Measurements from ENCODE around the gene LRBA.

LRBA gene

DNA sequence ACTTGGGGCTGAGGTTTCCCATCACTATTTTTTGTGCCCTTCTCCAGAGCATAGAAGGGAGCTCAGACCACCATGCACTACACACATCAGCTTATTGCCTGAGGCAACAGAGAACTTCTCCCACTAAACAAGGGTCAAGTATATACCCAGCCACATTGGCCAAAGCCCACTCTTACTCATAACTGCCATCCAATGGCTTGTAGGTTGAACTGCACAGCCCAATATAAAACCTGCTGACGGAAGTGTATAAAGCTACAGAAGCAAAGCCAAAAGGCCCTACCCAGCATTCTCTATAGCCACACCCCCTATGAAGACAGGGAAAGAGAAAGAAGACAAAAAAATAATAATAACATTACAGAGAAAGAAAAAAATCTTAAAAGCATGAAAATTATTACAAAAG lies 139.7 kb downstream of the LRBA start:
- no peak for DNase-seq (ENCODE audit: low spot score)

DNA sequence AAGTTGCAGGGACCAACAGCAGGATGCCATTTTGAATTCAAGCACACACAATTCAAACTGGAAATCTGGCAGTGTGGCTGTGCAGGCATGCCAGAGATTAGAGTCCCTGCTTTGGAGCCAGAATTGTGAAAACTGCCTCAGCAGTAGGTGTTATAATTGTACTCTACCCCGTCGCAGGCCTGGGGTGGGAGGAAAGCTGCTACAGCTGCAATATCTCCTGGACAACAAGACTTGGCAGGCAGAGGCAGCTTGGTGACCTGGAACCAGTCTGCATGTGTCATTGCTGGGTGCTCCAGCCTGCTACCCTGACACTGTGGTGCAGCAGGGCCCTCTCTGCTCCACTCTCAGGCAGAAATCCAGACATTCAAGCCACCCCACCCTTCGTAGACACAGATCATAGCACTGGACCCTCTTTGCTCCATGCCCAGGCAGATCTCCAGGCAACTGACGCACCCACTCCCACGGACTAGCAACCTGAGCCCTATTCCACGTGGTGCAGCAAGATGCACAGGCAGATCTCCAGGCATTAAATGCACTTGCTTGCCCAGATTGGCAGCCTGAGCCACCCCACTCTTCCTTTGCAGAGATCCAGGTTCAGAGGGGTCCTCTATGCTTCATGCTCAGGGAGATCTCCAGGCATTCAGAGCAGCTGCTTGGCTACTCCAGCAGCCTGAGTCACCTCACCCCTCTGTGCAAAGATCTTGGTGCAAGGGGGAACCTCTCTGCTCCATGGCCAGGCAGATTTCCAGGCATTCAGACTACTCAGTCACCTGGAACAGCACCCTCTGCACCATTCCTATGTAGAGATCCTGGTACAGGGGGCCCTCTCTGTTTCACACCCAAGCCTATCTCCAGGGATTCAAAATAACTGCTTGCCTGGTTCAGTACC lies 140.5 kb downstream of the LRBA start:
- DNase-seq (ENCODE audit: low spot score): no peak

DNA sequence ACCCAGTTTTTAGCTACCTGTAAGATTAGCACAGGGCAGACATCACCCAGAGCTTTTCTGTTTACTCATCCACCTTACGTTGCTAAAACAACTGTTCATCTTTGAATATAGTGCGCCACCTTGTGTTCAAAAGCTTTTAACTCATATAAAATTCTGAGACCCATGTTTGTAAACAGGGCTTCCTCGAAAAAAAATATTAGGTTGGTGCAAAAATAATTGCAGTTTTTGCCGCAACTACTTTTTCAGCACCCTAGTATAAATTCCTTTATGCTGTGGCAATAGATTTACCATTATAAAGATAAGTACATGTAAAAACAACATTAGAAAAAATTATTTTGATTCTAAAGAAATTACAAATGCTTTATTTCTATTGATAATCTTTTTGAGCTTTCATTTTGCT lies 147.9 kb downstream of the LRBA start:
- DNase-seq (ENCODE audit: low spot score): peak; percentile 36

DNA sequence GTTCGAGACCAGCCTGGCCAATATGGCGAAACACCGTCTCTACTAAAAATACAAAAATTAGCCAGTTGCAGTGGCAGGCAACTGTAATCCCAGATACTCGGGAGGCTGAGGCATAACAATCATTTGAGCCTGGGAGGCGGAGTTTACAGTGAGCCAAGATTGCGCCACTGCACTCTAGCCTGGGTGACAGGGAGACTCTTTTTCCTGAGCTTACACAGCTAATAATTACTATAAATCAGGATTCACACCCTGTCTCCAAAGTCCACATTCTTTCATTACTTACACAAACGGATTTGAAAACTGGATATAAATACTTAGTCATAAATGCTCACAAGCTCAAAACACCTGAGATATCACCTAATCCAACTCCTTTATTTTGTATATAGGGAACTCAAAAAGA lies 151.6 kb downstream of the LRBA start:
- no peak for DNase-seq (ENCODE audit: low spot score)

DNA sequence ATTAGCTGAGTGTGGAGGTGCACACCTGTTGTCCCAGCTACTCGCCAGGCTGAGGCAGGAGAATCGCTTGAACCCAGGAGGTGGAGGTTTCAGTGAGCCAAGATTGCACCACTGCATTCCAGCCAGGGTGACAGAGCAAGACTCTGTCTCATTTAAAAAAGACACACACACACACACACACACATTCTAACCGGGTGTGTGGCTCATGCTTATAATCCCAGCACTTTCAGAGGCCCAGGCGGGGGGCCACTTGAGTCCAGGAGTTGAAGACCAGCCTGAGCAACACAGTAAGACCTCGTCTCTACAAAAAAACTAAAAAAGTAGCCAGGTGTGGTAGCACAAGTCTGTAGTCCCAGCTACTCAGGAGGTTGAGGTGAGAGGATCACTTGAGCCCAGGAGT lies 152.3 kb downstream of the LRBA start:
- DNase-seq (ENCODE audit: low spot score): no peak

DNA sequence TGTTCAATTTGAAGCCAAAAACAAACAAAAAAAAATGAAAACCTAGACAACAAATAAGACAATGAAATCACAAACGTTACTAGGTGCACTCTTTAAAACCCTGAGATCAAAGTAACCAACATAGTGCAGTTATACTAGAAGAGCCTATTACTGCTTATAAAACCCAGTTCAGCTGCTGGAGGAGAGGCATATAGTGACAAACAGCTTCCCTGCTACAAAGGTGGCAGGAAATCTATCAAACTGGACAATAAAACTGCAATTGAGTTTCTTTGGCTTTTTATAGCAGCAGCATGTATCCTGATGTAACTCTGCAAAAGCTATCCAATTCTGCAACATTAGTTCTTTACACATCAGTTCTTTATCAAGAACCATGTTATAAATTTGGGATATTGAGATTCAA lies 155.6 kb downstream of the LRBA start:
- no peak for DNase-seq (ENCODE audit: low spot score)

DNA sequence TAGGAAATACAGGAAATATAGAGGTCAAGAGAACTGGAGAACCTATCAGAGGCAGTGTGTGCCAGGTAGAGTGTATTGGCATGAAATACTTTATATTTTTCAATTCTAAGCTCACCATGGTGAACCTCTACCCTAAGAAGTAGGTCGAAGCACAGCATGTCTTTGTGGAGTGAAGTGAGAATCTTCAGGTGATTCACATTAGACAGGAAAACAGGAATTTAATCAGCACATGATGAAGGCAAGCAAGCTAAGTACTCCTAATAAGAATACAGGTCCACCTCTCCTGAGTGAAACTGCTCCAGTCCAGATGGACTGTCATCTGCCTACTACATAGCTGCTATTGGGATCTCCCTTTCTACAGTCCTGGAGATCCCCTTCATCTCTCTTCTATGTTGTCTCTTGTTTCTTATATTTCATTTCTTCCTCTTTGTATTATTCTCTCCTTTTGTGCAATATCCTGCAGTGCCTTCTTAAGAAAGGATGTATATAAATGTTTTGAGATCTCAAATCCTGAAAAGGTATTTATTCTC lies 159.0 kb downstream of the LRBA start:
- no peak for DNase-seq (ENCODE audit: low spot score)

DNA sequence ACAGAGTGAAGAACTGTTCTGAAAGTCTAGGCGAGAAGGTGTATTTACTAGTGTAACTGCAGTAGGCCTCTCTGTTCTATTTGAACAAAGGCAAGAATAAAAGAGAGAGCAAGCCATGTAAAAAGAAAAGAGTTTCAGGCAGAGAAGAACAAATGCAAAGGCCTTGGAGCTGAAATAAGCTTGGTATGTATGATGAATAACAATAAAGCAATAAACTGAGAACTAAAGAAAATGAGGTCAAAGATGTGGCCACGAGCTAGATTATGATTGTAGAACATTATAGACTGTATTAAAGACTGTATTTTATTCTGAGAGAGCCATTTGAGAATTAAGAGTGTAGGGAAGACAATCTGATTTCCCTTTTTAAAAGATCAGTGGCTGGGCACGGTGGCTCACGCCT lies 160.5 kb downstream of the LRBA start:
- no peak for DNase-seq (ENCODE audit: low spot score)

DNA sequence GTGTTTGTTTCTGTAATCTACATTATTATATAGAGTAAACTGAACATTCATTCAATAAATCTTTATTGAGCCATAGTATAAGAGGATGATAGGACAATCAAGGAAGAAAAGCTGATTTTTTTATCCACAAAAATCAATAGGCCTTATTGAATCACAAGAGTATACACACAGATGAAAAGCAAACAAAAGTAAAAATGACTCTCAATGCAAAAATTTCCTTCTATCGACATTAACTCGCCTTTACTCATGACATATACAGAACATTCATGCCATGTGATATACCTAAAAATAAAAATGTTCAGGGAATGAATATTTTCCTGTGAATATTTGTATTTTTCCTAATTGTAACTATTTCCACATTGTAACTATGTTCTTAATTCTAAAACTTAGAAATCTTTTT lies 161.2 kb downstream of the LRBA start:
- no peak for DNase-seq (ENCODE audit: low spot score)

DNA sequence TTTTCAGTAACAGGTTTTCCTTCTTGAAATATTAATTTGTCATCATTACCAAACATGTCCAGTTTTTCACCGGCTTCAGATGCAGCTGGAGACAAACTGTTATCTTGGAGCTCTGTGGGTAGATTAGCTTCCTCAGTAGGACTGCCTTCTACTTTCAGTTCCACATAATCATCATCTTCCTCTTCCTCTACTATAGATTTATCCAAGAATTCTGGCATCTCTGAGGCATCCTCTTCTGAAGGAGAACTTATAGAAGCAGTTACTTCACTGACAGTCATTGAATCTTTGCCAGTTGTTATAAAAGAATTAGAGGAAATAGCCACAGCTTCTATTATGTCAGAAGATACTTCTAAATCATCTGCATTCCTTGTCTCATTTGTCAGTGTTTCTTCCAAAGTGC lies 162.9 kb downstream of the LRBA start:
- DNase-seq (ENCODE audit: low spot score): no peak

DNA sequence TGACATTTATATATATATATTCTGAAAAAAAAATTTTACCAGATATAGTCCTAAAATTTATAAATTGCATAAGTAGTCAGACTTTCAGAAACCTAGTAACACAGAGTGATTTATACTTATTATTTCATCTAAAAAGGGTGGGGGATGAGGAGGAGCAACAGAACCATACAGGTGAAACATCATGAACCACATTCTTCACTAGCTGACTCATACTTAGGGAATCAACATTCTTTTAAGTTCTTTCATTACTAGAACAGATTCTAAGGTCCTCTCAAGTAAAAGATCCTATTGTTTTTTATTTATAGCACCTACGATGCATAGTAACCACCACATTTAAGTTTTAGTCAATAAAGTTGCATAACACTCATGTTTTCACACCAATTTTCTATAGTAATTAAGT lies 166.1 kb downstream of the LRBA start:
- no peak for DNase-seq (ENCODE audit: low spot score)

DNA sequence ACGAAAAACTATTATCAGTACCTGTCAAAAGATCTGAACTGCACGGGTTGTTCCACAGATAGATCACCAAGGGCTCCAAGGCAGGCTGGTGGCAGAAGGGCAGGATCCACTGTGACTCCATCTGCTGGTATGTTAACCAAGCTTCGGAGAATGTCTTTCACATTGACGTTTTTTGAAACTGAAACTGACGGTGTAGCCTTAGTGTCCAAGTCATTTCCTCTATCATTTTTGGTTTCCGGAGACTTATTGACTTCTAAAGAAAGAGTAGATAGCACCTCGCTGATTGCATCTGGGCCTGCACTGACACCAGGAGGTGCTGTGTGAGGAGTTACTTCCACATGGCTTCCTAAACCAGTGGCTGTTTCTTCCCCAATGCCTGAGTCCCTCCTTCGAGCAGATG lies 186.9 kb downstream of the LRBA start:
- no peak for DNase-seq (ENCODE audit: low spot score)

DNA sequence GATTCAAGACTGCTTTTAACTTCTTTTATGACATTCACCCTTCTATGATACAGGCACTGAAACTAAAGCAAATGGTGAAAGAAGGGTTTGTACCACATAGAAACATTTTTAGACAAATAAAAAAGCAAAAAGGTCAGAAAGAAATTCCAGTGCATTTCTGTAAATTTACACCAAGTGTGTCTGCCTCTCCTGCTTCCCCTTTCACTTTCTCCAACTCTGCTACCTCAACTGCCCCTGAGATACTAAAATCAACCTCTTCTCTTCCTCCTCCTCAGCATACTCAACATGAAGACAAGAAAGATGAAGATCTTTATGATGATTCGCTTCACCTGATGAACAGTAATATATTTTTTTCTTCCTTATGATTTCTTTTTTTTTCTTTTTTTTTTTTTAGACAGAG lies 187.9 kb downstream of the LRBA start:
- no peak for DNase-seq (ENCODE audit: low spot score)

DNA sequence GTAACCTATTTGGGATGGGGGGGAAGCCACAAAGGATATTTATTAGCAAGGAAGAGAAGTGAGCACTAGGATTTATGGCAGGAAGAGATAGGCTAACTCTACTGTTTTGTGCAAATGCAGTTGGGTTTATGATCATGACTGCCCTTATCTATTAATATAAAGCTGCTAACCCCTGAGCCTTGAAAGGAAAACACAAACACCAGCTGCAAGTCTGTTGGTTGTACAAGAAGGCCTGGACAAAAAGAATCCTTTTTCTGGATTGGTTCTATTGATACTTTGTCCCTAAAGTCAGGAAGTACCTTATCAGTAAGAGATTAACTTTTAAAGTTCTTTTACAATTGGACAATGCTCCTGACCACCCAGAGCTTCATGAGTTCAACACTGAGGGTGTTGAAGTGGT lies 188.8 kb downstream of the LRBA start:
- no peak for DNase-seq (ENCODE audit: low spot score)

DNA sequence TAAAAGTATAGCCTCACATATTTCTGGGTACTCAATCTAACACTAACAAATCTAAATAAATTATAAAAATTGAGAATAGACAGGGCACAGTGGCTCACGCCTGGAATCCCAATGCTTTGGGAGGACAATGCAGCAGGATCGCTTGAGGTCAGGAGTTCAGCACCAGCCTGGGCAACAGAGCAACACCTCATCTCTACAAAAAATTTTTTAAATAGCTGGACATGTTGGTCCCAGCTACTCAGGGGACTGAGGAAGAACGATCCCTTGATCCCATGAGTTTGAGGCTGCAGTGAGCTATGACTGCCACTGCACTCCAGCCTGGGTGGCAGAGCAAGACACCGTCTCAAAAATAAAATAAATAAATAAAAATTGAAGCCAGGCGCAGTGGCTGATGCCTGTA lies 192.7 kb downstream of the LRBA start:
- no peak for DNase-seq (ENCODE audit: low spot score)

DNA sequence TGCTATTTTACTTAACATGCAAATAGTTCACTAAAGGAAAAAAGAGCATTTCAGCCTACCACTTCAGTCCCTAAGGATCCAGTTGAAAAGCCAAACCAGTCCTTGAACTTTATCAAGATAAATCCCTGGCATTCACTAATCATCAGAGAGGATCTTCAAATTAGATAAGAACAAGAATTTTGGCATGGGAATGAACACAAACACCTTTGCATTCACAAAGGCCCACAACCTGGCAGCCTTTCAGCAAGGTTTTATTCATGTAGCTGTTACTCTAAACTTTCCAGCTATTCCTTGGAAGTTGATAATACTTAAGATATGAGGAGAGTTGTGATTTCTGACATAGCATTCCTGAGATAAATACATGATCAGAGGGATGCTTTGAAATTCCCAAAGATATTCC lies 193.4 kb downstream of the LRBA start:
- no peak for DNase-seq (ENCODE audit: low spot score)

DNA sequence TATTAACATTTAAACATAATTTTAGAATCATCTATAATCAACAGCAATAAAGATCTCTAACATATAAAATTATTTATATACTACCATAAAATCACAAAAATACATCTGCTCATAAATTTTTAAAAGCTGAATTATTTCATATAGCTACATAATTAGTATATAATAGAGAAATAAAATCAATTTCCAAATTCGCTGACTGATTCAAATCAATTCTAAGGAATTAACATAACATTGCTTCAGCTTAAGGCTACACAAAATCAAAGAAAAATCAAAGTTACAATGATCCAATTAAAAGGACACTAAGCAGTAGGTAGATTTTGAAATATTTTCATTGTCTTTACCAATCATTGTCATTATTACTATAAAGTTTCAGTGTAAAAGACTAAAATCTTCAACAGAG lies 194.7 kb downstream of the LRBA start:
- no peak for DNase-seq (ENCODE audit: low spot score)

DNA sequence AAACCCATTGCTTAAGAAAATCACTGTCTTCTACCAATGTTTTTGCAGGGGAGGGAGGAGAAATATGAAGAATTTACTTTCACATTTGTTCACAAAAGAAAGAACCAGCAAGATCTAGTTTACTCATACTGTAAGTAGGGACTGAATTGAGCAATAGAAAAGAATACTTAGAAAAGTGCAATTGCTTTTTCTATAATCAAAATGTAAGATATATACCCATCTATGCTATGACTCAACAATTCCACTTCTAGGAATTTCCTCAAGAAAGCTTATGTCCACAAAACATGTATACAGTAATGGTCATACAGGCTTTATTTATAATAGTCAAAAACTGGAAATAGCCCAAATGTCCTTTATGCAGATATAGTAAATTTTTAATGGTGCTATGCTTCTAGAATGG lies 196.4 kb downstream of the LRBA start:
- DNase-seq (ENCODE audit: low spot score): no peak

DNA sequence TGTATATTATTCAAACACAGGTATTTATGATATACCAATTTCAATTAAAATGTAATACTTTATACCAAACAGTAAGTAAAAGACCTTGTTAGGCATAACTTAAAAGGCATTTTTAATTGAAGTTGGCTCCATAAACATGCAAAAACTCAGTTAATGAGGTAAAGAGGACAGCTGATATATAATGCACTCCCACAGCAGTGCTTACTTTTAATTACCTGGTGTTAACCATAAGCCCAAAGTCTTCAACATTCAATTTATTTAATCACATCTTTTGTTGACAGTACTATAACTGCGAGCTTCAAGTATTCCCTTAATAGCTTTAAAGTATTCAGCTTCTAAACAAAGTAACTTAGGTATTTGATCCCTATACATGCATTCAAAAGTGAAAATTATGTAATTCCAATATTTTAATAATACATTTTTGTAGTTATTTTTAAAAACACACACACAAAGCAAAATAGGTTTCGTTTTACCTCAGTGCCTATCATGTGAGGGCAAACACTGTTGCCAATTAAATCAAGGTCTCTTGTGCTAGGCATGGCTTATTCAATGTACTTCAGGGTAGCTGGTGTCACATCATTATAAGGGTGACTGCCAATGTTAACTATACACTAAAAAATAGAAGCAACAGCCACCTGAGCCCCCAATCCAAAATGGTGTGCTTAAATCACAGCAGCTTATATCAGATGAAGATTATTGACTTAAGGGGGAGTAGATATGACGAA lies 197.1 kb downstream of the LRBA start:
- no peak for DNase-seq (ENCODE audit: low spot score)

DNA sequence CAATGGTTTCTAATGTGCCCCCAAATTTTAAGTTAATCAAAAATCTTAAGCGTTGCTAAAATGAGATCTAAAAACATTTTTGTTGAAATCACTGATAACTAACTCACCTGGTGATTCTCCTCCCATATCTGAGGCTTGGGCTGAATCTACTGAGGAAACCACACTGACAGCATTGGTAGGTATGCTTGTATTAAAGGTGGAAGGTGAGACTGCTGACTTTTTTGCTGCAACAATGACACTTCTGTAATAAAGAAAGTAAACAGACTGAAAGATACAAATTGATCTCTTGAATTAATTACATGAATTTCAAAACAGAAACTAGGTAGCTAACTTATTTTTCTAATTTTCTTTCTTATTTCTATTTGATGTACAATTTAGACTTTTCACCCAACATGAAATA lies 198.1 kb downstream of the LRBA start:
- DNase-seq (ENCODE audit: low spot score): no peak

DNA sequence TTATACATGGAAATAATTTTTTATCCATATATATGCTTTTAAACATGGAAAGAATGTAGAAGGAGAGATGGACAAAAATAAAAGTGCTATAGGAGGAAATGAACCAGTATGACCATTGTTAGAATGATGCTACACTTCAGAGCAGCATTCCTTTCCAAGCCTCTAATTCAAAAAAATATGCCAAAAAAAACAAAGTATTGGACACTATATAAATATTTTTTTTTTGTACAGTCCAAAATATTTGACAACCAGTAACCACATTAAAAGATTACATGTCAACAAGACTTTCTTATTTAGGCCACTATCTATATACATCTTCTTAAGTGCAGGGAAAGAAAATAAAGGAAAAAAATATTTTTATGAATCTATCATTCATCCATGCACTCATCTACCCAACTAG lies 198.6 kb downstream of the LRBA start:
- no peak for DNase-seq (ENCODE audit: low spot score)

DNA sequence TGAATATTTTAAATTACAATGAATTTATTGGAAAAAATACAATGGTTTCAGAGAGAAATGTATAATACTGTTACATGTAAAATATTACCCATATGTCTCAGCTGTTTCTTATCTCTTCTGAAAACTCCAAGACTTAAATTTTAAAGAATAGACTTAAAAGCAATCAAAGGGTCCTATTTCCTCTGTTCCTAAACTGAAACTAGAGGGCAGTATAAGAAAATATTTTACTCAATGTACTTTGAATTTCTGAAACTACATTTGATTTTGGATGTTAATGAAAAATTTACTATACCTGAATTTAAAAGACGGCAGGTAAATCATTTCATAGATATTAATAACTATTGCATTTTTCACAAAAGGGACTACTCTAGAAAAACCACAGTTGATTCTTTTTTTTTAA lies 200.2 kb downstream of the LRBA start:
- DNase-seq (ENCODE audit: low spot score): no peak
